Retina (tissue), 1 donor: Measurements from ENCODE around the gene ITPR2.
A peak's percentile ranks its signal among the peaks of the same experiment; 100 is the strongest.
"Not testable (repeated sequence)": the region's sequence is repeated elsewhere in the genome, so short reads cannot be mapped to it uniquely, and the experiment has no call there.

Source experiments
- DNase-seq: peaks from one replicate; pipeline ENCODE4 v3.0.0-alpha.2; 2016

ITPR2 gene

GRCh38 chr12:26750531-26751175 is 82.3 kb downstream of the ITPR2 start:
- no peak for DNase-seq

GRCh38 chr12:26749781-26750180 is 83.2 kb downstream of the ITPR2 start:
- DNase-seq = no peak

- no peak for DNase-seq
These were observed 84.1 kb downstream of the ITPR2 start for GRCh38 chr12:26748741-26749431.

GRCh38 chr12:26748412-26748740 is 84.6 kb downstream of the ITPR2 start:
- no peak for DNase-seq

- no peak for DNase-seq
These were observed 86.8 kb downstream of the ITPR2 start for GRCh38 chr12:26746121-26746714.

- DNase-seq = peak; percentile 27
These were observed 88.1 kb downstream of the ITPR2 start for GRCh38 chr12:26744697-26745440.

GRCh38 chr12:26744042-26744626 is 88.9 kb downstream of the ITPR2 start:
- no peak for DNase-seq

GRCh38 chr12:26741584-26742227 is 91.3 kb downstream of the ITPR2 start:
- no peak for DNase-seq

- DNase-seq = peak; percentile 13
These were observed 92.0 kb downstream of the ITPR2 start for GRCh38 chr12:26740991-26741390.

GRCh38 chr12:26740348-26740747 is 92.6 kb downstream of the ITPR2 start:
- DNase-seq = no peak

- no peak for DNase-seq
These were observed 95.4 kb downstream of the ITPR2 start for GRCh38 chr12:26737487-26738030.

- DNase-seq = no peak
These were observed 96.2 kb downstream of the ITPR2 start for GRCh38 chr12:26736563-26737486.

- no peak for DNase-seq
These were observed 97.8 kb downstream of the ITPR2 start for GRCh38 chr12:26735249-26735639.

- DNase-seq = no peak
These were observed 98.3 kb downstream of the ITPR2 start for GRCh38 chr12:26734510-26735248.

- no peak for DNase-seq
These were observed 100.7 kb downstream of the ITPR2 start for GRCh38 chr12:26732005-26732908.

- no peak for DNase-seq
These were observed 102.3 kb downstream of the ITPR2 start for GRCh38 chr12:26730481-26731350.

GRCh38 chr12:26729137-26729671 is 103.8 kb downstream of the ITPR2 start:
- DNase-seq = not testable (repeated sequence)
